NCI-H69 (cell line): Measurements from ENCODE around the gene AGXT2.
"Not testable (repeated sequence)": the region's sequence is repeated elsewhere in the genome, so short reads cannot be mapped to it uniquely, and the experiment has no call there.

Experiments used
- DNase-seq: peaks from one replicate; lab custom pipeline; 2025; lab: John Stamatoyannopoulos, UW

Gene AGXT2

DNA sequence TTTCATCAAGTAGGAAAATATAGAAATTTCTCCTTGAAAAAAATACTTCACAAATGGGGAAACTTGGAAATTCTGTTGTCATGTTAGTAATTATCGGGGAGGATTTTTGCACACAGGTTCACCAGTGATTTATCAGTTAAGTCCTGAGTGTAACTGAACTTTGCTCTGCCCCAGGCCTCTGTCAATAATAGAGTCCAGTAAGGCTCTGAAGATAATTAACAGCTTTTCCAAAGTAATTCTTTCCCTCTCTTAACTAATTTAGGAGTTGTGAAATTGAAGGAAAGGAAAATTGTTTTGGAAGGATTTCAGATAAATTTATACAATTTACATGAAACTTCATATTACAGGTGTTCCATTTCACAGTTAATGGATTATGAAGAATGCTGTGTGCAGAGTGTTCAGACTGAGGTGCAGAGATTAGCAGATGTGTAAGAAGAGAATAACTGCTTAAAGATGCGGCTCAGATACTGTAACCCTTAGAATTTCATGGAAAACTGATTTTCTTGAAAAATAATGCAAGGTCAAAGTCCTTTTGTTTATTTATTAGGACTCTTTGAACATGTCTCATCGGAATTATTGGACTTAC lies 2.9 kb upstream of the AGXT2 start:
- no peak for DNase-seq

DNA sequence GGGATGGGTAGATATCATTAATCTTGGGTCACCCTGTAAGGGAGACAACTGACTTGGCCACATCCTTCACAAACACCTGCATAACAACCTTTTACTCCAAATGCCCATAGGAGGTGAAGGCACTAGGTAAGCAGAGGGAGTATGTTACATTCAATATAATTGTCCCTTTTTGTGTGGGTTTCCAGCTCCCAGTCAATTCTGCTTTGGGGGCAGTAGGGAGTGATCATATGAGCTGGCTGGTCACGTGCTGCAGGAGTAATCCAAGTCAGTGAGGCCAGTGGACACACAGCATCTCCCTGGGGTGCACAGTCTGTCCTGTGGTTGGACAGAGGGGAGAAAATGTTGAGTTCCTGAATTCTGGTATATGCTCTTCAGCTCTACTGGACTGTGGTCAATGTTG lies 1.2 kb upstream of the AGXT2 start:
- DNase-seq, result no peak

DNA sequence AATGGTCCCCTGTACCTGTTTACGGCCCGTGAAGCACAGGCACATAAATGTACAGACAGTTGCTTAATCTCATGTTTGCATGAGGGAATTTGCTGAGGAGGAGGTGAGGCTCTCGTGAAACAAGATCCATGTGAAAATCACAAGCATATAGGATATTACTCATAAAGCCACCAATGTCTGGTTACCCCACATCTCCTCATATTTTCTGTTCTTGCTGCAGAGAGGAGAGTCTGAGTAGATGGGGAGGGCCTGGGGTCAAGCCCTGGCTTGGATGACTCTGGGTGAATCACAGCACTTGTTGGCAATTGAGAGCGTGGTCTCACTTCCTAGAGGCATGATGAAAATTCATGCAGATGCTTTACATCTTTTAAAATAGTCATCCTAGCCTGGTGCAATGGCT lies 975 bp downstream of the AGXT2 start:
- no peak for DNase-seq

DNA sequence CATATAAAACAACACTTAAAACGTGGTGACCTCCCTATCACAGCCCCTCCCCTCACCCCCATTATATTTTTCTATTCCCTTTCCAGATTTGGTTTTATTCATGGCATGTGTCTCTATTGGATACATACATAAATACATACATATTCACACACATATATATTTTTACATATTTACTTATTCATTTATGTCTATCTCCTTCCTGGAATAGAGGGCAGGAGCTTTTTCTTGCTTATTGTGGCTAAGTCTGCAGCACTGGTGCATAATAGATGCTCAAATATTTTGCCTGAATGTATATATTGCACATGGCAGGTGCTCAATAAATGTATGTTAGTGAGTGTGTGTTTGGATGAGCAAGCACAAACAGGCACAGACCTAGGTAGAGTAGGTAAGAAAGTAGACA lies 2.5 kb downstream of the AGXT2 start:
- DNase-seq, result no peak

DNA sequence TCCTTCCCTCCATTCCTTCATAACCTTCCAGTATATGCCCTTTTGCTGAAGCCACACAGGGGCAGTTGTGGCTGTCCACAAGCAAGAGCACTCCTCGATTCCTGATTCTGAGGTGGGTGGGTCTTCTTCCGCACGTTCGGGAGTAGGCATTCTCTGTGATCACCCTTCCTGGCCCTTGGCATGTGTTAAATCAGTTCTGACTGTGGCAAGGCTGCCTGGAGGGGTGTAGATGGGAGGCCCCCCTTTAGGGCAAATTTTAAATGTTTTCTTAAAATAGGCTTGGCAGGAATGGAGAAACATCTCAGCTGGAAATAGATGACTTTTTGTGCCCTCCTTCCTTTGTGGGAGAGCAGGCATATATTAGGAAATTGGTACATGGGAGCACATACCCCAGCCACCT lies 3.1 kb downstream of the AGXT2 start:
- no peak for DNase-seq

DNA sequence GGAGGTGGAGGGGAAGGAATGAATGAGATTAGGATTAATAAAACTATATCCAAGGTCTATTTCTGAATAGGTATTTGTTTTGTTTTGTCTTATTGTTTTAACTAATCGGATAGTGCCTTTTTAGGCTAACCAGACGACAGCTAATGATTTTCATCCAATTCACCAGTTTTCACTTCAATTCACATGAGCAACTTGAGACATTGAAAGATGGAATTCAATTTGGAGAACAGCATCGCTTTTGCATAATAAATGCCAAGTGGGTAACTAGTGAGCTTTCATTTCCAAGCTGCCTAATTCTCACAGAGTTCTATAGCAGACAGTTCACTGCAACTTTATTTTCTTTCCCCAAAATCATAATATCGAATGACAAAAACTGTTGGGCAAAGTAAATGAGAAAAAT lies 5.0 kb downstream of the AGXT2 start:
- DNase-seq, result no peak

DNA sequence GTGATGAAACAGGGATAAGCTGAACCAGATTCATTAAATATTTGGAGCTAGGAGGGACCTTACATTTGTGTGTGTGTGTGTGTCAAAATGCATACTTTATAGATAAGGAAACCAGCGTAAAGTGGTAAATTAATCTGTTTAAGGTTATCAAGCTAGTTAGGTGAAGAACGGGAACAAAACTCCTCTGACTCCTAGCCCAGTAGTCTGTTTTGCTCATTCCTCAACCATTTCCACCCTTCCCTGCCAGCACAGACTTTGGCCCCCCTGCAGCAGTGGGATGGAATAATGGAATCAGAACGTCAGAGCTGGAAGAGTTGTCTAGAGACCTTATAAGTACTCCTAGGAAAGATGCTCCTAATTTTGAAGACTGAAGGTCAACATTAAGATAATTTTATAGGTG lies 6.5 kb downstream of the AGXT2 start:
- DNase-seq, result no peak

DNA sequence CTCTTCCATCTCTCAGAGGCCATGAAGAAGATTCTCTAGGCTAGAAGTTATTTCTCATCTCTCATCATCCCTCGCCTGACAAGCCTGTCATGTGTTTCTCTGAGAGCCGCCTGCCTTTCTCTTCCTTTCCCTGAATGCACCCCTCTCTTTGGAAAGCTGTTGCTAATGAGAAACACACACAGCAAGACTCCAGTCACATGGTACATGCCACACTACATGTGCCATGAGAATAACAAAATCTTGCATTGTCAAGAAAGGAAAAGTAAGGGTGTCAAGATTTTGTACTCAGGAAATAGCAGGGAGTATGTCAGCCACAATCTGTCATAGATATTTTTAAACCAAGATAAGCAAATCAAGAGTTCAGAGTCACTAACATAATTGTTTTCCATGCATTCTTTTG lies 8.9 kb downstream of the AGXT2 start:
- DNase-seq, result no peak

DNA sequence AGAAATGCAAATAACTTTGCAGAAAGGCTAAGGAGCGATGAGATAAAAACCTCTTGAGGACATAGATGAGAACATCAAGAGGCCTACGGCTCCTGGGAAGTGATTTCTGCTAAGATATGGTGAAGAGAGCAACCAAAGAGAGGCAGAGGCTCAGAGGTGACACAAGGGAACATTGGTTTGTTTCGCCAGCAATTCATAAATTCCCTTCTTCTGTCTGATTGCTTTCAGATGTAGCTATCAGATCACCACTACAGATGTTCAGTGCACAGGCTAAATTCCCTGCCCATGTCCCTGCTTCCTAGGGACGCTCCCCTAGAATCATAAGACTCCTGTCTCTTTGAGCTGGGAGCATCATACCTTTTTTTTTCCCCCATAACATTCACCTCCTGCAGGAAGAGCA lies 11.2 kb downstream of the AGXT2 start:
- no peak for DNase-seq

DNA sequence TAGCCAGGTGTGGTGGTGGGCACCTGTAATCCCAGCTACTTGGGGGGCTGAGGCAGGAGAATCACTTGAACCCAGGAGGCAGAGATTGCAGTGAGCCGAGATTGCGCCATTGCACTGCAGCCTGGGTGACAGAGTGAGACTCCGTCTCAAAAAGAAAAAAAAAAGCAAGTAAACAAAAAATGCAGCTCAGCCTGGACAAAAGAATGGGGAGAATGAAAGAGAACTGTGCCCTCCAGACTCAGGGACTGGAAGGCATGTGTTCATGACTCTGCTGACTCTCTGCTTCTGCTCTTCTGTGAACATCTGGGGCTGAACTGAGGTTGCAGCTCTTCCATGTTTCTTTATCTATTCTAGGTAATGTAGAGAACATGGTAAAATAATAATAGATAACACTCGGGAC lies 11.8 kb downstream of the AGXT2 start:
- not testable (repeated sequence) for DNase-seq

DNA sequence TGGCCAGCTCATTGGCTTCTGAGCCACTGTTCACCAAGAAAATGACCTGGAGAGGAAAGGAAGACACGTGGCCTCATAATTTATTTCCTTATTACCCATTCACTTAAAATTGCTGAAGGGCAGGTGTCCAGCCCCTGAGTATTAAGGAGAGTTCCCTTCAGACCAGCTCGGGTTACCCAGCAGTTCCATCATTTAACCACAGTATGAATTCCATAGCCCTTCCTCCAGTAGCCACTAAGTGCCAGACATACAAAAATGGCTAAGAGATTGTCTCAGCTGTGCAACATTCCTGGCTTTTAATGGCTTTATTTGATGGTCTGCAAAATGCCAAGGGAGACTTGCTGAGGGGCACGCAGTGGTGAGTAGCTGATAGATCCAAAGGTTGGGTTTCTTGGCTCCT lies 12.5 kb downstream of the AGXT2 start:
- DNase-seq, result no peak

DNA sequence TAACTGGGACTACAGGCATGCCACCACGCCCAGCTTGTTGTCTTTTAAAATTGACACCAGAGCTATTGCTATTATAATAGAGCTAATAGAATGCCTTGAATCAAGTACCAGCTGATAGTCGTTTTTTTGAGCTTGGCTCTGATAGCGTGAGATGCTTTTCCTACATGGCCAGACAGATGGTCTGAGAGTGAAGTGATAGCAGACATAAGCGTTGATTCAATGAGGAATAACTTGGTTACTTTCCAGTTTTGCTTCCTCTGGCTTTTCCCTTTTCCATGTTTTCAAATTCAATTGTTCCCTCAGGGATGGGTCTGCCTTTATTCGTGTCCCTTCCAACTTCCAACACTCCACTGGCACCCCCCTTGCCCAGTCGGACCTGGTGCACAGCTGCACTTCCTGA lies 15.4 kb downstream of the AGXT2 start:
- no peak for DNase-seq

DNA sequence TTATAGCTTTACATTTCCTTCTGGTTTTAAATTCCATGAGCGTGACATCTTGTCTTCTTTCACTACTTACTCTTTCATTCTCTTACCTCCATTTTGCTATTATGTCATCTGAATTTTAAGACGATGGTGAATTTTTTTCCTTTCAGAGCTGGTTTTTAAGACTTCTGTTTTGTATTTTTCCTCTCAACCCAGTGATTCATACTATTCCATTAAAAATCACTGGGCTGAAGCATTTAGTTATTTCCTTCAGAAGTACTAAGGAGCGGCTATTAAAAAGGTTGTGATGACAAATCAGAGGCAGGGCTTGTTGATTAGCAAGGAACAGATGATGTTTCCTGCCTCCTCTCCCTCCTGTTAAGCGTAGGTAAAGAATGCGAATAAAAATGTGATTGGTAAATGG lies 16.5 kb downstream of the AGXT2 start:
- DNase-seq, result no peak

DNA sequence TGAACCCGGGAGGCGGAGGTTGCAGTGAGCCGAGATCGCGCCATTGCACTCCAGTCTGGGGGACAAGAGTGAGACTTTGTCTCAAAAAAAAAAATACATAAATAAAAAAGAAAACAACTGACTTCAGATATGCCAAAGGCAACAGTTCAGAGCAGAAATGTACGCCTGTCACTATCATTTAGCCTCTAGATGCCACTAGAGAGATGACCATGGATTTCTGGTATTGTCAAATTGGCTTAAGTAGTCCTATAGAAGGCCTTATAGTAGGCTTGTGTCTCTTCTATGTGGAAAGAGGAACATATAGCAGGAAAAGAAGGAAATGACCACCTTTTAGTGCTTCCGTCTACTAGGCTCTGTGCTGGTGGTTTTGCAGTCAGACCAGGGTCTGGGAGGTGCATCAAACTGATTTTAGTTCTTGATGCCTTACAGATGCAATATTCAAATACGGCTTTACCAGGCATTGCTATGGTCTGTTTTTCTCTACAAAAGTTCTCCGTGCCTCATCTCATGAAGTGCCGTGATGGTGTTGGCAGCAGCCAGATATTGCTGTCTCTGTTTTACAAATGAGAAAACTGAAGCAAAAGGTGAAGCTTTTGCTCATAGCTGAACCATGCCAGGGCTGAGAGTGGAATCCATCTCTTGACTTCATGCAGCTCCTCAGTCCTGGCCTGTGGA lies 17.2 kb downstream of the AGXT2 start:
- no peak for DNase-seq

DNA sequence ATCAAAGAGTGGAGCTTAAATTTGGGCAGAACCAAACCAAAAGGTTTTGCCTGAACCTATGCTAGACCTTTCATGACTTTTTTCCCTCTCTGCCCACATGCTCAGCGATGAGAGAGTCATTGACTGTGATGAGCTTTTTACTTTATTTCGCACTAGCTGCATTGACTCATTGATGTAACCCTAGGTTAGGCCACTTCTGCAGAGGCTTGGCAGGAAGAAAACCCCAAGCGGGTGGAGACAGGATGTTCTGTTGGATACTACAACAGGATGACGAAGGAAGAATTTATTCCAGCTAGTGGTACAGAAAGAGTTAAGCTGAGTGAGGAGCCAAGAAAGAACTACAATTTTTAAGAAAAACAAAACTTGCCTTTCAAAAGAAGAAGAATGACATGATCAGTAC lies 18.4 kb downstream of the AGXT2 start:
- no peak for DNase-seq

DNA sequence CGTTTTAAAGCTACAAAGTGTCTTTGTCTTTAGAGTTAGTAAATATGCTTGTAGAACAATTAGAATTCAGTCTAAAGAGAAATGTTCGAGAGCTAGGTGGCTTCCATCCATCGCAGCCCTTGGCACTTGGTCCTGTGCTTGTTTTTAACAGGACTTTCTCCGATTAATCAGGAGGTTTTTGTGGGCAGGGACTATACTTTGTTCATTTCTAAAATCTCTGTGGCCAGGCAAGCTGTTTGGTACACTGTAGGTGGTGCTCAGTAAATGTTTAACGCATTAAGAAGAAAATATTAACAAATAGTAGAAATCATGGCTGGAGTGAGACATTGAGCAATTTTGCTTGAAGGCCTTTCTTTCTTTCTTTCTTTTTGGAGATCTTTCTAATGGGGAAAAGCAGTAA lies 20.8 kb downstream of the AGXT2 start:
- DNase-seq, result no peak

DNA sequence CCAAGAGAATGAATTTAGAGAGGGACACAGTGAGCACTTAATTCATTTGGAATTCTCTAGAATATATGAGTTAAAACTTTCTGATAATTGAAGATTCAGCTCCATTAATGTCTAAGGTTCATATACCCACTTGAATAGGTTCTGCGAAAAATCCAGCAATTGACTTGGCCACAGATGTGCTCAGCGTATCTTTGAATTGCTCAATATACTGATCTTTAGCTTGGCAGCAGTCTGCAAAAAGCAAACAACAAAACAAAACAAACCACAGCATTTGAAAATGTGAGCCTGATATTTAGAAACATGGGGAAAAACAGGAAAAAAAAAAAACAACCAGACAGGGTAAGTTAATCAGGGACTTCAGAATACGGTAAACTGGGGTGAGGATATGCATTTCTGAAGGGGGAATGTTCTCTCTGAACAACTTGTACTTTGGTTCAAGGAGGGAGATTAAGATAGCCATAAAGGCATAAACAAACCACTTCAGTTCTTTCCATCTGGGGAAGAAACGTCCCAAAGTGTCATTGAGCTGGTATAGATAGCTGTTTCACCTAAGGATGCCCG lies 21.4 kb downstream of the AGXT2 start:
- no peak for DNase-seq

DNA sequence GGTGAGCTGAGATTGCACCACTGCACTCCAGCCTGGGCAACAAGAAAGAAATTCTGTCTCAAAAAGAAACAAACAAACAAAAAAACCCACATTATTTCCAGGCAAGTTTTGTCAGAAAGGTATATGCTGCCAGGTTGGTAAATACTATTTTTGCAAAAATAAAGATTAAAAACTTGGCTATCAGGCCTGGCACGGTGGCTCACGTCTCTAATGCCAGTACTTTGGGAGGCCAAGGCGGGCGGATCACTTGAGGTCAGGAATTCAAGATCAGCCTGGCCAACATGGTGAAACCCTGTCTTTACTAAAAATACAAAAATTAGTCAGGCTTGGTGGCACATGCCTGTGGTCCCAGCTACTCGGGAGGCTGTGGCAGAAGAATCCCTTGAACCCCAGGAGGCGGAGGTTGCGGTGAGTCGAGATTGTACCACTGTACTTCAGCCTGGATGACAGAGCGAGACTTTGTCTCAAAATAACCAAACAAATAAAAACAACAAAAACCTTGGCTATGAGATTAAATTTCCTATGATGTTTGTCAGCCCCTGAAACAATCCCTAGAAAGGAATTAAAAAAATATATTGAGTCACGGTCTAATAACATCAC lies 22.7 kb downstream of the AGXT2 start:
- no peak for DNase-seq

DNA sequence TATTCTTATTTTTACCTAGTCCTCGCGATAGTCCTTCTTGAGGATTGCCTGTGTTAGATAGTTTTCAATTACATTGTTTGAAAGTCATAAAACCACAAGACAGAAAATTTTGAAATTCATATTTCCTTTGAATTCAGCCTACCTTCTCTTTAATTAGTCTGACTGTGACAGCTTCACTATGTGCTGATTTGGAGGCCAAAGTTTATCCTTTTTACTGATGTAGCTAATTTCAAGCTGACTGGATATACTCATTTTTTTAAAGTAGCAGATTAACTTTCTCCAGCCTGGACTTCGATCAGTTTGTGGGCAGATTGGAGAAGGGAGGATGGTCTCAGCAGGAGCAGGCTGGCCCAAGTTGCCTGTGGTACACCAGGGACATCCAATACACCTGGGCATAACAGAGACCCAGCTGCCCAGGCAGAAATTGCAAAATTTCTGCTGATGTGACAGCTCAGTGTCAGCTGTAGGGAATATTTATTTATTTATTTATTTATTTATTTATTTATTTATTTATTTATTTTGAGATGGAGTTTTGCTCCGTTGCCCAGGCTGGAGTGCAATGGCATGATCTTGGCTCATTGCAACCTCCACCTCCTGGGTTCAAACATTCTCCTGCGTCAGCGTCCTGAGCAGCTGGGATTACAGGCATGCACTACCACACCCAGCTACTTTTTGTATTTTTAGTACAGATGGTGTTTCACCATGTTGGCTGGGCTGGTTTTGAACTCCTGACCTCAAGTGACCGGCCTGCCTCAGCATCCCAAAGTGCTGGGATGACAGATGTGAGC lies 24.2 kb downstream of the AGXT2 start:
- DNase-seq, result no peak

DNA sequence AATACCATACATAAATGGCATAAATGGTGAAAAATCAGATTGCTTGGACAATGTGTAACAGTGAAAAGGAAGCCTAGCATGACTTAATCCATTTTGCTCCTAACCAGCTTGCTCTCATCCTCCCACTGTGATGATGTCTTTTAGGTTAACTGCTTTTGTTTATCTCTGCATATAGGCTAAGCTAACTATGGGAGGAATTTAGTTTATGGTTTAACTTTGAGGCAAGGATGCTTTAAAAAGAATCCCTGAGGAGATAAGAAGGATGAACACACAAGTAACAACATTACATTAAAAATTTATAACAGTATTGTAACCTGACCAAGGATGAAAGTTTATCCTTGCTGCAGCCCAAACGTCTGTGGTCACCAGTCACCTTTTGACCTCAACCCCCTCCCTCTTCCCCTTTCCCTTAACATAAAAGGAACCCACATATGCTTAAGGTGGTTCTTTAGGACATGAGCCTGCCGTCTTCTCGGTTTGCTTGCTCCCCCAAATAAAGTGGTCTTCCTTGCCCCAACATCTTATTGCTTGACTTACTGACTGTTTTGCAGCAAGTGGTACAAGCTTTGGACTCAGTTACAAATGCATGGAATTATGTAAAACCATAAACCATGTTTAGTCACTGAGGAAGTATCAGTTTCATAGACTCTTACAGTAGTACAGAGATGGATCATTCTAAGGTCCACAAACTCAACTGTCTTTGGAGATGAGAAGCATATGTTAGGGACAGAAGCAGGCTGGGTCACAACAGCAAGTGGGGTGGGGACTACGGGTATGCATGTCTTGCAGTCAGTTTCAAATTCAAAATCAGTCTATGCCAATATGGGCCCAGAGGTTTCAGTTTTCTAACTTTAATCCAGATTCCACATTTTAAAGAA lies 31.3 kb downstream of the AGXT2 start:
- no peak for DNase-seq

DNA sequence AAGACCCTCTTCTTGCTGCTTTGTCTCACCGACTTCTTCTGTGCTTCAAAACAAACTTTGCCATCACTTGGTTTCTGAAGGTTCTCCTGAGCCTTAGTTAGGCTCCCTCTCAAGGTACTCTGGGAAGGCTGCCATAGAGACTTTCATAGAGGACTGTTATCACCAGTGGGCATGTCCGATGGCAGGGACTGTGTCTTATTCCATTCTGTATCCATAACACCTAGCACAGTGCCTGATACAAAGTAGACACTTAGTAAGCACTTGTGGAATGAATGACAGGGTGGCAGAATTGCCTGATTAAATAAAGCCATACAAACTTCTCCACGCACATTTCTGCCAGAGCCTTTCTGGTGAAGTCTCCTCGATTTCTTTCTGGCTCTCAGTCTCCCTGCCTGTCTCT lies 32.7 kb downstream of the AGXT2 start:
- no peak for DNase-seq

DNA sequence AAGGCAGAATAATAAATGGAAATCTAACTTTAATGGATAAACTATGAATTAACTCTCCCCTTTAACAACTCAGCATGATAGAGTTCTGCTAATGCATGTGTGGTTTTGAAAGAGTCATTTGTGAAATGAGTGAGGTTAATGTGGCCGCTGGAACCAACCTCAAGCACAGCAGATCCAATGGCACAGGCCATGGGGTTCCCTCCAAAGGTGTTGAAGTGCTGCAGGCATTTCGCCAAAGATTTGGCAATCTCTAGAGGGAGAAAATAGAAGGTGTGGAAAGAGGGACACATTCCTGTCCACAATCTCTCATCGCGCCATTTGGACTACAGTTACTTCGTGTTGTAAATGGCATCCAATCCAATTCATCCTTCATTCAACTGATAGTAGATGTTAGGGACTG lies 35.0 kb downstream of the AGXT2 start:
- no peak for DNase-seq
